Skeletal muscle cell (primary cell): ENCODE results near the gene SLC6A17.

Experiments
- DNase-seq: peaks from one replicate; pipeline ENCODE4 v3.0.0-alpha.2; 2010; ENCODE audit warnings: low read depth
- H3K4me3 ChIP-seq: 2 replicates; pipeline ENCODE4 v1.5.1; 2011; ENCODE audit warnings: low read depth, mild to moderate bottlenecking, control low read depth, low read length, moderate library complexity

The SLC6A17 gene

GRCh38 chr1:110170766-110171733, 20.8 kb downstream of the SLC6A17 start:
- DNase-seq = peak; percentile 6

GRCh38 chr1:110172001-110172400, 21.7 kb downstream of the SLC6A17 start:
- no peak for DNase-seq
- no peak overlapping the region for H3K4me3 ChIP-seq

More at GRCh38 chr1:110170766-110171733, 20.8 kb downstream of the SLC6A17 start:
- H3K4me3 ChIP-seq = no peak overlapping the region

- no peak for DNase-seq
Measured at GRCh38 chr1:110173466-110174105, 23.3 kb downstream of the SLC6A17 start.

GRCh38 chr1:110174961-110175360, 24.7 kb downstream of the SLC6A17 start:
- DNase-seq = no peak
- H3K4me3 ChIP-seq = no peak overlapping the region

More at GRCh38 chr1:110173466-110174105, 23.3 kb downstream of the SLC6A17 start:
- no peak overlapping the region for H3K4me3 ChIP-seq

- no peak for DNase-seq
- H3K4me3 ChIP-seq = no peak overlapping the region
Measured at GRCh38 chr1:110176299-110176956, 26.1 kb downstream of the SLC6A17 start.

- DNase-seq = no peak
- H3K4me3 ChIP-seq = no peak overlapping the region
Measured at GRCh38 chr1:110177775-110178174, 27.5 kb downstream of the SLC6A17 start.

- H3K4me3 ChIP-seq = no peak overlapping the region
- DNase-seq = no peak
Measured at GRCh38 chr1:110183642-110184167, 33.4 kb downstream of the SLC6A17 start.

GRCh38 chr1:110184446-110184845, 34.2 kb downstream of the SLC6A17 start:
- no peak overlapping the region for H3K4me3 ChIP-seq

GRCh38 chr1:110185181-110185580, 34.9 kb downstream of the SLC6A17 start:
- DNase-seq = no peak
- H3K4me3 ChIP-seq = no peak overlapping the region

More at GRCh38 chr1:110184446-110184845, 34.2 kb downstream of the SLC6A17 start:
- DNase-seq = no peak

- DNase-seq = no peak
- no peak overlapping the region for H3K4me3 ChIP-seq
Measured at GRCh38 chr1:110186558-110186957, 36.3 kb downstream of the SLC6A17 start.

GRCh38 chr1:110187139-110187890, 37.0 kb downstream of the SLC6A17 start:
- no peak for DNase-seq
- no peak overlapping the region for H3K4me3 ChIP-seq

- H3K4me3 ChIP-seq = no peak overlapping the region
- peak; percentile 20 for DNase-seq
Measured at GRCh38 chr1:110188035-110188618, 37.8 kb downstream of the SLC6A17 start.

GRCh38 chr1:110189181-110189580, 38.9 kb downstream of the SLC6A17 start:
- H3K4me3 ChIP-seq = no peak overlapping the region
- DNase-seq = no peak

GRCh38 chr1:110190282-110190929, 40.1 kb downstream of the SLC6A17 start:
- H3K4me3 ChIP-seq = no peak overlapping the region
- DNase-seq = no peak

GRCh38 chr1:110192541-110192940, 42.2 kb downstream of the SLC6A17 start:
- no peak for DNase-seq
- no peak overlapping the region for H3K4me3 ChIP-seq

GRCh38 chr1:110195196-110195595, 44.9 kb downstream of the SLC6A17 start:
- no peak for DNase-seq
- H3K4me3 ChIP-seq = no peak overlapping the region

- DNase-seq = no peak
- no peak overlapping the region for H3K4me3 ChIP-seq
Measured at GRCh38 chr1:110196917-110197765, 46.8 kb downstream of the SLC6A17 start.
